IgD-negative memory B cell (primary cell): Measurements from ENCODE around the gene GPC6. TPM values are rescaled to one million over a fixed set of nuclear protein-coding genes. Genes with fewer than 3 reads are reported as not detected.

ENCODE experiments used
- H3K27ac Mint-ChIP-seq, 3 donors: one replicate each; pipeline ENCODE4 v1.8.0; 2020 to 2022; ENCODE audit warnings: mild to moderate bottlenecking in 3 of 3, mixed read lengths in 3 of 3, moderate library complexity in 1 of 3
- H3K27me3 Mint-ChIP-seq: one replicate; pipeline ENCODE4 v1.8.0; 2021; ENCODE audit warnings: mixed read lengths
- H3K36me3 Mint-ChIP-seq: one replicate; pipeline ENCODE4 v1.8.0; 2020; ENCODE audit warnings: mild to moderate bottlenecking, mixed read lengths
- H3K4me1 Mint-ChIP-seq, 3 donors: one replicate each; pipeline ENCODE4 v1.8.0; 2020 to 2022; ENCODE audit warnings: mixed read lengths in 3 of 3, mild to moderate bottlenecking in 1 of 3
- H3K4me3 Mint-ChIP-seq, 4 donors: one replicate each; pipeline ENCODE4 v1.8.0; 2020 to 2022; ENCODE audit warnings: mild to moderate bottlenecking in 4 of 4, mixed read lengths in 4 of 4, moderate library complexity in 3 of 4
- H3K9me3 Mint-ChIP-seq, 3 donors: one replicate each; pipeline ENCODE4 v1.8.0; 2020 to 2021; ENCODE audit warnings: mixed read lengths in 3 of 3, mild to moderate bottlenecking in 1 of 3
- polyA plus RNA-seq: library from polyadenylated mRNA; unstranded; fragments of 300-500 nt; fragmentation: Illumina TruSeq; gene quantifications from one replicate; pipeline ENCODE4 v1.2.3, GENCODE V29; 2021

Gene GPC6
- polyA plus RNA-seq, 1 donor from 2014 or later = not detected

- Mint-ChIP-seq H3K27ac (no peak overlapping the region), H3K4me1 (no peaks in the 10 kb centered on the region)
These were observed 787.9 kb downstream of the GPC6 start for GRCh38 chr13:94014461-94014860.

GRCh38 chr13:94020426-94020825, 793.8 kb downstream of the GPC6 start:
- no peak overlapping the region for H3K27ac Mint-ChIP-seq
- no peaks in the 10 kb centered on the region for H3K4me1 Mint-ChIP-seq
- H3K4me3 Mint-ChIP-seq = no peak overlapping the region
- H3K27me3 Mint-ChIP-seq = no peaks in the 10 kb centered on the region
- peaks cover 0 to 4% (median 3%) of the 10 kb centered on the region in 3 donors for H3K9me3 Mint-ChIP-seq
- H3K36me3 Mint-ChIP-seq = no peaks in the 10 kb centered on the region

More at GRCh38 chr13:94014461-94014860, 787.9 kb downstream of the GPC6 start:
- H3K4me3 Mint-ChIP-seq = no peak overlapping the region
- H3K36me3 Mint-ChIP-seq = no peaks in the 10 kb centered on the region
- peaks cover 3 to 5% (median 4%) of the 10 kb centered on the region in 3 donors for H3K9me3 Mint-ChIP-seq
- H3K27me3 Mint-ChIP-seq = no peaks in the 10 kb centered on the region

GRCh38 chr13:94020833-94021232, 794.2 kb downstream of the GPC6 start:
- Mint-ChIP-seq H3K27me3 (no peaks in the 10 kb centered on the region), H3K27ac (no peak overlapping the region), H3K36me3 (no peaks in the 10 kb centered on the region), H3K9me3 (peaks cover 0 to 4% (median 1%) of the 10 kb centered on the region in 3 donors), H3K4me1 (no peaks in the 10 kb centered on the region), H3K4me3 (no peak overlapping the region)

- Mint-ChIP-seq H3K27me3 (no peaks in the 10 kb centered on the region), H3K9me3 (peaks cover 0 to 8% (median 8%) of the 10 kb centered on the region in 3 donors), H3K4me1 (no peaks in the 10 kb centered on the region), H3K4me3 (no peak overlapping the region), H3K27ac (no peak overlapping the region), H3K36me3 (no peaks in the 10 kb centered on the region)
These were observed 801.6 kb downstream of the GPC6 start for GRCh38 chr13:94028234-94028633.

- H3K4me3 Mint-ChIP-seq = no peak overlapping the region
- H3K9me3 Mint-ChIP-seq = peaks cover 0 to 8% (median 8%) of the 10 kb centered on the region in 3 donors
- H3K27ac Mint-ChIP-seq = no peak overlapping the region
- H3K4me1 Mint-ChIP-seq = no peaks in the 10 kb centered on the region
- H3K36me3 Mint-ChIP-seq = no peaks in the 10 kb centered on the region
- no peaks in the 10 kb centered on the region for H3K27me3 Mint-ChIP-seq
These were observed 802.0 kb downstream of the GPC6 start for GRCh38 chr13:94028650-94029049.

- Mint-ChIP-seq H3K4me3 (no peak overlapping the region), H3K36me3 (no peaks in the 10 kb centered on the region), H3K4me1 (no peaks in the 10 kb centered on the region), H3K27ac (no peak overlapping the region), H3K9me3 (peaks cover 0 to 10% (median 8%) of the 10 kb centered on the region in 3 donors), H3K27me3 (no peaks in the 10 kb centered on the region)
These were observed 804.0 kb downstream of the GPC6 start for GRCh38 chr13:94030415-94031119.

- Mint-ChIP-seq H3K27ac (no peak overlapping the region), H3K27me3 (no peaks in the 10 kb centered on the region), H3K36me3 (no peaks in the 10 kb centered on the region), H3K9me3 (peaks cover 0 to 13% (median 3%) of the 10 kb centered on the region in 3 donors), H3K4me3 (no peak overlapping the region), H3K4me1 (no peaks in the 10 kb centered on the region)
These were observed 805.0 kb downstream of the GPC6 start for GRCh38 chr13:94031609-94032008.

- Mint-ChIP-seq H3K27me3 (no peaks in the 10 kb centered on the region), H3K9me3 (peaks cover 0 to 8% (median 3%) of the 10 kb centered on the region in 3 donors), H3K27ac (no peak overlapping the region)
These were observed 806.5 kb downstream of the GPC6 start for GRCh38 chr13:94033098-94033497.

GRCh38 chr13:94033830-94034642, 807.4 kb downstream of the GPC6 start:
- Mint-ChIP-seq H3K4me3 (no peak overlapping the region), H3K9me3 (peaks cover 0 to 8% (median 3%) of the 10 kb centered on the region in 3 donors), H3K27ac (no peak overlapping the region), H3K4me1 (no peaks in the 10 kb centered on the region), H3K36me3 (no peaks in the 10 kb centered on the region), H3K27me3 (no peaks in the 10 kb centered on the region)

More at GRCh38 chr13:94033098-94033497, 806.5 kb downstream of the GPC6 start:
- Mint-ChIP-seq H3K4me1 (no peaks in the 10 kb centered on the region), H3K4me3 (no peak overlapping the region), H3K36me3 (no peaks in the 10 kb centered on the region)

GRCh38 chr13:94050039-94050438, 823.4 kb downstream of the GPC6 start:
- peaks cover 0 to 2% (median 0%) of the 10 kb centered on the region in 3 donors for H3K4me1 Mint-ChIP-seq
- peaks cover 5% of the 10 kb centered on the region in 3 donors for H3K9me3 Mint-ChIP-seq
- H3K27ac Mint-ChIP-seq = peak overlapping the region in 1 of 3 donors; percentile 78
- H3K36me3 Mint-ChIP-seq = no peaks in the 10 kb centered on the region
- H3K4me3 Mint-ChIP-seq = no peak overlapping the region
- no peaks in the 10 kb centered on the region for H3K27me3 Mint-ChIP-seq

- Mint-ChIP-seq H3K27me3 (no peaks in the 10 kb centered on the region), H3K27ac (no peak overlapping the region), H3K36me3 (no peaks in the 10 kb centered on the region), H3K4me3 (no peak overlapping the region), H3K9me3 (peaks cover 5% of the 10 kb centered on the region in 3 donors), H3K4me1 (peaks cover 0 to 2% (median 0%) of the 10 kb centered on the region in 3 donors)
These were observed 824.1 kb downstream of the GPC6 start for GRCh38 chr13:94050686-94051085.

- H3K36me3 Mint-ChIP-seq = no peaks in the 10 kb centered on the region
- H3K4me3 Mint-ChIP-seq = no peak overlapping the region
- no peaks in the 10 kb centered on the region for H3K27me3 Mint-ChIP-seq
- no peak overlapping the region for H3K27ac Mint-ChIP-seq
- peaks cover 0 to 2% (median 0%) of the 10 kb centered on the region in 3 donors for H3K4me1 Mint-ChIP-seq
- H3K9me3 Mint-ChIP-seq = peaks cover 1 to 5% (median 5%) of the 10 kb centered on the region in 3 donors
These were observed 827.5 kb downstream of the GPC6 start for GRCh38 chr13:94053986-94054593.

GRCh38 chr13:94056362-94056990, 829.9 kb downstream of the GPC6 start:
- peaks cover 0 to 1% (median 0%) of the 10 kb centered on the region in 3 donors for H3K9me3 Mint-ChIP-seq
- H3K4me3 Mint-ChIP-seq = no peak overlapping the region
- H3K27me3 Mint-ChIP-seq = no peaks in the 10 kb centered on the region
- no peaks in the 10 kb centered on the region for H3K36me3 Mint-ChIP-seq
- H3K4me1 Mint-ChIP-seq = no peaks in the 10 kb centered on the region
- H3K27ac Mint-ChIP-seq = no peak overlapping the region

GRCh38 chr13:94057618-94058186, 831.1 kb downstream of the GPC6 start:
- no peaks in the 10 kb centered on the region for H3K27me3 Mint-ChIP-seq
- H3K9me3 Mint-ChIP-seq = peaks cover 0 to 1% (median 0%) of the 10 kb centered on the region in 3 donors
- no peak overlapping the region for H3K27ac Mint-ChIP-seq
- H3K4me1 Mint-ChIP-seq = no peaks in the 10 kb centered on the region
- H3K36me3 Mint-ChIP-seq = no peaks in the 10 kb centered on the region
- no peak overlapping the region for H3K4me3 Mint-ChIP-seq
